Left ventricle myocardium superior (tissue), 1 donor: ENCODE results near the gene MTM1. TPM values are rescaled to one million over a fixed set of nuclear protein-coding genes. Genes with fewer than 3 reads are reported as not detected.

Experiments used
- ATAC-seq: fragments of 200-7000 bp; cut with Tn5 transposase; one replicate; pipeline ENCODE4 v1.9.1; 2020; ENCODE audit warnings: mild to moderate bottlenecking, moderate library complexity
- DNase-seq: peaks from one replicate; pipeline ENCODE4 v3.0.0-alpha.2; 2020
- intact Hi-C: fragments of 100-400 bp; cut with micrococcal nuclease; formaldehyde crosslinking; loops from one replicate; pipeline ENCODE4 v1.11.0; 2022
- total RNA-seq: library from RNA; stranded (reverse); fragmentation: NEBNext Ultra II Directional; extraction: Animal tissue kit (Norgen Biotek cat#: 25700); gene quantifications from one replicate; pipeline ENCODE4 v1.2.1, GENCODE V29; 2021
- donor health status: DM: no; HTN: yes; CAD: no; lungs with severe emphysema.

Gene MTM1
- total RNA-seq, 1 donor from 2014 or later = 14.6 TPM

DNA sequence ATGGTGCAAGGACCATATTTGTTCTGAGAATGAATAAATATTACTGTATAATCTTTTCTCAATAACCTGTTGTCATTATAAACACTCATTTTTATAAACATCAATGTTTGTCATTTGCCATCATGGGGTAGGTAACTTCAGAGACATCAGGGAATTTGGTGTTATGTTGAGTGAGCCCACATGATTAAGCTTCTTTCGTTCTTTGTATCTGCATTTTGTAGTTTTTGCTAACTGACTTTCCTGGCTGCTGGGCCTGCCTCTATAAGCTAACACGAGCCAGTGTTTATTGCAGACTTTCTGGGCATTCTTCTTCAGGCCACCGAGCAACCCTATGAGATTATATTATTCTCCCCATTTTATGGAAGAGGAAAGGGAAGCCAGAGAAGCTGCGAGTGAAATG is 76.0 kb downstream of the MTM1 start:
- intact Hi-C loops = no loop called here
- ATAC-seq (no peak), DNase-seq (no peak)

DNA sequence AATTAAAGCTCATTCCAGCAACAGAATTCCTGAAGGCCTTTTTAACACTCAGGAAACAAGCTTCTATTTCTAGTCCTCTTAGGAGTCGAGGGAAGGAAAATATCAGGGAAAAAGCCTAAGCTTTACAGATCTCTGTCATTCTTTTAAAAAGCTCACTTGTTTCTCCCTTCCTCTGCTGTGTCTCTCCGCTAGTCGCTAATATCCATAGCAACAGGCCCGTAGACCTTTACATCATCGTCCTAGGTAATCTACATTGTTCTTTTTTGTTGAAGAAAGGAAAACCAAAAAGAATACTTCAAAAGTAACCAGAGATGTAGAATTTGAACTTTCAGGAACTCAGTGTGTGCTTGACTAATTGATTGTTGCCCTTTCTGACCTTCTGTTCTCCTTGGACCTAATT is 78.9 kb downstream of the MTM1 start:
- no peak for DNase-seq
- intact Hi-C loops = no loop called here
- no peak for ATAC-seq

DNA sequence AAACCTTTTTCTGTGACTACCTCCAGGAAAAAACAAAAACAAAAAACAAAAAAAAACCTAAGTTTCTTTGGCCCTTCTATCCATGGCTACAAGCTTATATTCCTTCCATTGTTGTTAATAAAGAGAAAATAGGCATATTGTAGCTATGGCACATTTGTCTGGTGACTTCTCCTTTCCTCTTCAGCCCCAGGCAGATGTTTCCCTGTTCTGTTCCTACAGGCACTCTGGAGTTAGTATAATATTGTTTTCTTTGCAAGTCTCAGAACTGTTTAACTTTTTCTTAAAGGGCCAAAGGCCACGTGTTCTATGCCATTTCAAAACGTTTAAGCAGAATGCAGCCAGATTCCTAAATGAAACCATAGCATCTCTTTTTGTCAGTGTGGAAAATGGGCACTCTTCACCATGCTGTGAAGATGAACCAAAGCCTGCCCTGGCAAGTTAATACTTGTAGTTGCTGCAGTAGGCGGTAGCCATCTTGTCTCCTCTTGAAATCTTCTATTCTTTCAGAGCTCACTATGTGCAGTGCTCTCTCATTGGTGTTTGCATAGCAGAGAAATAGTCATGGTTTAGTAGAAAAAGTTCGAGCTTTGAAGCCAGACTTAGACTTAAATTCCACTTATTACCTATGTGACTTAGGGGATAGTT is 80.0 kb downstream of the MTM1 start:
- DNase-seq = no peak
- intact Hi-C loops = no loop called here
- no peak for ATAC-seq

DNA sequence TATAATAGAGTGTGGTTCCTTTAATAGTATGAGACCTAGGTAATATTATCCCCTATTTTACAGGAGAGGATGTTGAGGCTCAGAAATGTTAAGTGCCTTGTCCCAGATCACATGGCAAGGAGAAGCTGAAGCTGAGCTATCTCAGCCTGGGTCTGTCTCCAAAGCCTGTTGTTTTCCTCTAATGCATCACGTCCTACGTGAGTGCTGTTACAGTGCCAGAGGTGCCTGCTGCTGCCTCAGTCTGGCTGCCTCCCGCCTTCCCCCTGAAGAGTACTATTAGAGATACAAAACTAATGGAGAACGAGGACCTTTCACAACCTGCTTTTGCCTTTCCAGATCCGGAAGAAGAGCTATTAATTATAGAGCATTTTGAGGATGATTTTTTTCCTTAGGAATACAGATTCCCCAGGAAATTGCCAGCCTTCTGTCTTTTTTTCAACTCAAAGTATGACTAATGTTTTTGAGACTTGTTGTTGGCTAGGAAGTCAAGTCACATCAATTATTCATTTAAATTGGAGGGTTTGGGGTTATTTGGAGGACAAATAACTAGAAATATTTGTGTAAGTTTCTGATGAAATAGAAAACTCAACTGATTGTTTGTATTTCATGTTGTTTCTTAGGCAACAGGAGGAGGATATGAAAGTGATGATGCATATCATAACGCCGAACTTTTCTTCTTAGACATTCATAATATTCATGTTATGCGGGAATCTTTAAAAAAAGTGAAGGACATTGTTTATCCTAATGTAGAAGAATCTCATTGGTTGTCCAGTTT is 80.9 kb downstream of the MTM1 start:
- intact Hi-C loops = no loop called here
- ATAC-seq (peak; percentile 66), DNase-seq (peak; percentile 42)

DNA sequence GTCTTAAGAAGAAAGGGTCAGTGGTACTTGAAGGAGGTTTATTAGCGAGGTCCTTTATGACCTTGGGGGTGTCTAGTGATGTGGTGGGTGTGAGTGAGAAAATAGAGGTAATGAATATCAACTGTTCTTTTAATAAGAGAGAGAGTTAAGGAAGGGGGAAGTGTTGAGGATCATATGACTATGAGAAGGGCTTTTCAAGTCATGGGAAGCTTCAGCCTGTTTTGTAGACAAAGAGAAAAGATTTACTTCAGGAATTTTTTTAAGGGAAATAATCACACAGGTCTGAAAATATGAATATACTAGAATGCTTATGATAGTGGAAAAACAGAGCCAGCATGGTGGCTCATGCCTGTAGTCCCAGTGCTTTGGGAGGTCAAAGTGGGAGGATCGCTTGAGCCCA is 83.5 kb downstream of the MTM1 start:
- intact Hi-C loops = no loop called here
- ATAC-seq (no peak), DNase-seq (no peak)

DNA sequence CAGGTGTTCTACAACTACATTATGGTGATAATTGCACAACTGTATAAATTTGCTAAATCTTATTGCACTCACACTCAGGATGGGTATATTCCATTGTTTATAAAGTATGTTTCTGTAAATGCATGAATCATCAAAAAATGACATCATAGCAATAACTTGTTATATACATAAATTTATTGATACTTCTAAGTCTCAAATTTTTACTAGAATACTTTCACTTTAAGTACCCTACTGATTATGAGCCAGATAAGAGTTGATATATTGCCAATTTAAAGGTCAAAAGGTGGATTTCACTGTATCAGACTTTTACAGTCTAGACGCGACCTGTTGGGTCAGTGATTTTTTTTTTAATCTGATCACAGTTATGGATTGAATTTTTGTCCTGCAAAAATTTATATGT is 87.4 kb downstream of the MTM1 start:
- intact Hi-C loops = no loop called here
- DNase-seq (no peak), ATAC-seq (no peak)

DNA sequence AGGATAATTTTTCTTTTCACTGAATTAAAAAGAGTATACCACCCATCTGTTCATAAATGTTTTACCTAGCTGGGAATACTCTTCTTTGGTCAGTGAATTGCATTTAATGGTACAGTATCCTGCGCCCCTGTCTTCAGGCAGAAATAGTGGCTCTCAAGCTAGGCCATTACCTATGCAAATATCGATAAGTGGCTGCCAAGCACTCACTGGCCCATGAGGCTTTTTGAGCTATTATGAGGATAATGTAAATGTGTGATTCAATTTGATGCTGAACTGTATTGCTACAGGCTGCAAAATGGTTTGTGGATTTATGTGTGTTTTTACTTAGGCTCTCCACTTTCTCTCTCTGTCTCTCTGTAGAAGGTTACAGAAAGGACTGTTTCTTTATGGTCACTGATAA is 94.7 kb downstream of the MTM1 start:
- no peak for DNase-seq
- no peak for ATAC-seq
- intact Hi-C loops = no loop called here

DNA sequence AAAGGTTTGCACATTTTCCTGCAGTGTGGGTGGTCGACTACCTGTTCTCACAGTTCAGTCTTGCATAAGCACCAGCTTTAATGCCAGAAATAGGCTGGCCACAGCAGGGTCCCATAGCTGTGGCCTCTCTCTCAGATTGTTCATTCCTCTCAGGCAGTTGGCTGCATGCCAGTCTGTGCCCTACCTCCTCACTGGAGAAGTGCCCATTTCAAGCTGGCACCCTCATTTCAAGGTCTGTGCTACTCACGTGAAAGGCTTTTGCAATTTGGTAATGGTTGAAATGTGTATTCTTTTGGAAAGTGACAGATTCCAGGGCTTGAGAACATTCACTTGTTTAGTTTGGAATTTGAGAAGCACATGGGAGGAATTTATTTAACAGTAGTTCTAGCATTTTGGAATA is 95.9 kb downstream of the MTM1 start:
- DNase-seq (peak; percentile 66), ATAC-seq (peak; percentile 81)
- intact Hi-C loops = no loop called here

DNA sequence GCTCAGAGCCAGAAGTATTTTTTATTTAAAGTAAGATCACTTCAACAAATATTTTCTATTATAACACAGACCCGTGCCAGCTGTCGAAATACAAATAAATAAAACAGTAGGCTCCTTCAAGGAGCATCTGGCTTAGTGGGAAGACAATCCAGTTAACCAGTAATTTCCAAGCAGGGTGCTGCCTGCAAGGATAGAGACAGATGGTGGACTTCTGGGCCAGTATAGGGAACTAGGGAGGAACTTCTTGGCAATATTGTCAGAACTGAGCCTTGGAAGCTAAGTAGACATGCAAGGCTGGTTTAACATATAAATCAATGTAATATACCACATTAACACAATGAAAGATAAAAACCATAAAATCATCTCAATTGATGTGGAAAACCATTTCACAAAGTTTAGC is 107.8 kb downstream of the MTM1 start:
- ATAC-seq = no peak
- DNase-seq = no peak
- intact Hi-C loops = no loop called here

DNA sequence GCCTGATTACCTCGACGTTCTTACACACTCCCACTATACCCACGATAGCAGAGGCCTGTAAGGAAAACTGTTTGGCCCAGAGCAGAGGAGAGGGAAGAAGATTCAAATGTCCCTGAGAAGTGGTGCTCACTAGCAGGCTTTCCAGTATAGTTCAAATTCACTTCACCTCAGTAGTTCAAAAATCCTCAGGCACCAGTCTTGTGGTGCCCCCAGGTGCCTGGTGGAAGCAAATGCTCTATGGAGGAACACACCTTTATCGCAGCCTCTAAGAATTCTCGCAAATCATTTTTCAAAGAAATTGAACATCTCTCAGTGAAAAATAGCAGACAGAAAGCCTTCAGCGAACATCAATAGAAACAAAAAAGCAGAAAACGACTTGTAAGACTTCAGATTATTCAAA is 112.6 kb downstream of the MTM1 start:
- intact Hi-C loops = no loop called here
- ATAC-seq = peak; percentile 68
- no peak for DNase-seq

DNA sequence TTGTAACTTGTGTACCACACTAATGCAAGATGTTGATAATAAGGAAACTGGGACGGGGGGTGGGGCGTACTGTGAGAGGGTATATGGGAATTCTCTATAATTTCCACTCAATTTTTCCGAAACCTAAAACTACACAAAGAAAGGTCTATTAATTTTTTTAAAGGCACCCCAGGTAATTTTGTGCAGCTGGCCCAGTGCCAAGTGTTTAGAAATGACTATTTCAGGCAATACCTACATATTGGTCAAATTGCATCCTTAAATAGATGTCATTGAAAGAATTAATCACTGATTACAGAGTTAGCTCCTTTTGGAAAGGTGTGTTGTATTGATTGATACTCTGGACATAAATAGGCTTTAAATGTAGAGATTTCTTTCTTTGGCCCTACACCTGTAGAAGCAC is 114.7 kb downstream of the MTM1 start:
- intact Hi-C loops = no loop called here
- DNase-seq = no peak
- ATAC-seq = no peak

DNA sequence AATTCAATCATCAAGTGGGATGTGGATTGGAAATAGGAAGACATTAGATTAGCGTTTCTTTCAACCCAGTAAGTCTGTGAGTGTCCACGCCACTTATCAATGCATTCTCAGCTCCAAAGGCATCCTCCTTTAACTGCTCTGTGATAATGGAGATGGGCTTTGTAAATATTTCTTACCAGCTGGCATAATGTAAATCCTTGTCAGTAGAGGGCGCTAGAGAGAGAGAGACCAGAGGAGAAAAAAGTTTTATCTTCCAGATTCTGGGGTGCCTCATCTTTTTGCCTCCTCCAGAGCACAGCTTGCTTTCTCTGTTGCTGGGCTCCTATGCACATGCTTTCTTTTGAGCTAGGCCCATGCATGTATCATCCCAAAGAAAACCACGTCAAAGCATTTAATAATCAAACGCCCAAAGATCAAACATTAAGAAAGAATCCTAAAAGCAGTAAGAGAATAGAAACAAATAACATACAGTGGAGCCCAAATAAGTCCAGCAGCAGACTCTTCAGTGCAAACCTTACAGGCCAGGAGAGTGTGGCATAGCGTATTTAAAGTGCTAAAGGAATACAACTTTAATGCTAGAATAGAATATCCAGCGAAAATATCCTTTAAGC is 115.2 kb downstream of the MTM1 start:
- DNase-seq (no peak), ATAC-seq (no peak)
- intact Hi-C loops = no loop called here

DNA sequence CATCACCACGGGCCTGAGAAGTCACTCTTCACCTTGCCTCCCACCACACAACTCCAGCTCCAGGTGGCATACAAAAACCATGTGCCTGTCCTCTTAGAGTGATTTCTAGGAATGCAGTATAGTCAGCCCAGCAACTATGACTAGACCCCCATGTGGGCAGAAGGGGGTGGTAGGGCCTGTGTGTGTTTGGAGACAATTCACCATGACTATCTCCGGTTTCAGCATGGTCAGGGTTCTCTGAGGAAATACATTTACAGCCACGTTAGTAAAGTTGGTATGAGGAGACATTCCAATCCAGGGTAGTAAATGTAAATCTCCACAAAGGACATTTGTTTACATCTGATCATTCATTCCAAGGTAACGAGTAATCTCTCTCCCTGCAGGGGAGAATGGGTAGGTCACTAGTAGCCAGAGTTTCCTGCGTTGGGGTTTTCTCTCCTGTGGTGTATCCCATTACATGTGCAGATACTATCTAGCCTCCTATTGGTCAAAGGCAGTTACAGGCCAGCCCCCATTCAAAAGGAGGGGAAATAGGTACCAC is 120.6 kb downstream of the MTM1 start:
- ATAC-seq (no peak), DNase-seq (no peak)
- intact Hi-C loops = no loop called here

DNA sequence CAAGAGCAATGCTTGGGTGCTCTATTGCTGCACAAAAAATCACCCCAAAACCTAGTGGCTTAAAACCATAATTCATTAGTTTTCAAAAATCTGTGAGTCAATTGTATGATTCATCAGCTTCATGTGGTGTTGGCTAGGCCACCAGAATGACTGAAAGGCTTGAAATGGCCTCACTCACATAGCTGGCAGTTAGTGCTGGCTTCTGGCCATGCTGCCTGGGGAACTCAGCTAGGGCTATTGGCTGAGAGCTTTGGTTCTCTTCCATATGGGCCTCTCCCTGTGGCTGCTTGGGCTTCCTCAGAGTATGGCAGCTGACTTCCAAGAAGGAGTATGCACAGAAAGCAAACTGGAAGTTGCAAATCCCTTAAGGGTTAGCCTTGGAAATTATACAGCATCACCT is 121.7 kb downstream of the MTM1 start:
- intact Hi-C loops = no loop called here
- ATAC-seq (no peak), DNase-seq (no peak)

DNA sequence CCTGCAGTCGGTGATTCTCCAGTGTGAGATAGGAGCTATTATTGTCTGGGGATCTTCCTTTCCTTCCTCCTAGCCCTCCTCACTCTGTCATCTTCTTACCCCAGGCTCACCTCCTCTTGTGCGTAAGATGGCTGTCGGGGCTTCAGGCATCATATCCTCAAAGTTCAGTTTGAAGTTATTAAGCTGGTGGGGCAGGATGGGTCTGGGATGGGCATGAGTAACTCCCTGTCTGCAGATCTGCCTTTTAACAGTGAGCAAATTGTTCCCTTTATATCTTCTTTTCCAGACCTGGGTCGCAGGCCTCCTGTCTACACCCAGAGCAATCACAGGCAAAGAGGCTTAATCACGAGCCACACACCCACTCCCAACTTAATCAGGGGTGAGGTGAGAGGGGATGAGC is 123.9 kb downstream of the MTM1 start:
- intact Hi-C loops = no loop called here
- no peak for ATAC-seq
- DNase-seq = no peak

DNA sequence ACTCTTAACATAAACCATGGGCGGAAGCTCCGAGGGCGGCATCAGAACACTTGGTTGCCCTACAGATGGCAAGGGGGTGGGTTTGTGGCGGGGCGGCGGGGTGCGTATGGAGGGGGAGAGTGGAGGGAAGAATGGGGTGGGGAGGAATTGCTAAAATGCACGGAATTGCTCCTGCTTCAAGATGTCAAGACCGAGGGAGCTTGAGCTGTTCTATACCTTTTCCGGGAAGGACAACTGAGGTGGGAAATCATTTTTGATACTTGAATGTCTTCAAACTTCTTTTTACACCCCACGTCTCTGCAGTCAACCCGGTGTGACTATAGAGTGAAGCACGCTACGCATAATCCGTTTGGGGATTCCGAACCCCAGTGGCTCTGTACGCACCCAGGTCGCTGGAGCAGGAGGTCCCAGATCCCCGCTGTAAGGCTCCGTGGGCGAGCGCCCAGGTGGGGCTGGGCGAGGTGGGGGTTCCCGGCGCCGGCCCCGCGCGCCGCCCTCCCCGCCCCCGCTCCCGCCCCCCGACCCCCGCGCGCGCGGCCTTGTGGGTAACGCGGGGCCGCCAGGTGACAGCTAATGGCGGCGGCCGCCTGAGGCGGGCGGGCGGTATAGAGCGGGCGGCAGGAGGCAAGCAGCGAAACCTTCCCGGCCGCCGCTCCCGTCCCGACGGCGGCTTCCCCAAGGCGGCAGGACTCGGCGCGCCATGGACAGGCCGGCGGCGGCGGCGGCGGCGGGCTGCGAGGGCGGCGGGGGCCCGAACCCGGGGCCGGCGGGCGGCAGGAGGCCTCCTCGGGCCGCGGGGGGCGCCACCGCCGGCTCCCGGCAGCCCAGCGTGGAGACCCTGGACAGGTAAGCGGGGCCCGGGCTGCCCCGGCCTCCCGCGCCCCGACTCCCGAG is 124.7 kb downstream of the MTM1 start, which contains the start of gene MTMR1:
Gene MTMR1, plus strand, starts transcription at position 566 of the 894 bp plus-strand sequence. Its CDS starts 135 bp downstream, at position 701.
- intact Hi-C loops = no loop called here

DNA sequence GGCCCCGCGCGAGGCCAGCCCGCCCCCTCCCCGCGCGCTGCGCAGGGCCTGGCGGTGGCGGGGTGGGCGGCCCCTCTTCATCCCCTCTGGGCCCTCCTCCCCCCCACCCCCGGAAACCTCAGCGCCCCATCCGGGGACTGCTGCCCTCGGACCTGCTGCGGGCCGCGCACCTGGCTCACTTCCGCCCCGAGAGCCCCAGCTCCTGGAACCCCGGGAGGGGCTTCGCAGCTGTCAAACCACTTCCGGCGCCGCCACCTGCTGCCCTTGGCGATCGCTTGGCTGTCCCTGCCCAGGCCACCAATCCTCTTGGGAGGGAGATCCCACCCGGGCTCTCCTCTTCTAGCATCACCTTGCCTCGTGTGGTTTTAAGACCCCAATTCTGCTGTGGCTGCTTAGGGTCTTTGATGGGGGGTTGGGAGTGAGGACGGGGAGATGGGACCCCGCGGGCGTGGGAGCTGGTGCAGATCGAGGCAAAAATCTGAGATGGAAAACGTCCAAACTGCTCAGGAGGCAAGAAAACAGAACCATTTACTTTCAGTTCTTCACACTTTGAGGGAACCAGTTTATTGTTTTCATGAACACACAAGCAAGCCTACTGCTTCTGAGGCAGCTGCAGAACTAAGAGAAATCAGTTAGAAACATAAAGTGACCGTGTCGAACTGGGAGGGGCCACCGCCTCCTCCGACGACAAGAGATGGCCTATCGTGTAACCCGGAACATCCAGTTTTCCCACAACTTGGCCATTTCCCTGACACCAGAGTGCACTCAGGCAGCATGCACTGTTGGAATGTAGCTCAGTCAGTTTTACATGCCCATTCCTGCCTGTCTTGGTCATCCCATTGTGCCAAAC is 125.5 kb downstream of the MTM1 start:
- intact Hi-C loops = no loop called here
- ATAC-seq (peak; percentile 51), DNase-seq (peak; percentile 56)

More for the DNA sequence above, 124.7 kb downstream of the MTM1 start, which contains the start of gene MTMR1:
- DNase-seq (peak; percentile 57), ATAC-seq (peak; percentile 88)

DNA sequence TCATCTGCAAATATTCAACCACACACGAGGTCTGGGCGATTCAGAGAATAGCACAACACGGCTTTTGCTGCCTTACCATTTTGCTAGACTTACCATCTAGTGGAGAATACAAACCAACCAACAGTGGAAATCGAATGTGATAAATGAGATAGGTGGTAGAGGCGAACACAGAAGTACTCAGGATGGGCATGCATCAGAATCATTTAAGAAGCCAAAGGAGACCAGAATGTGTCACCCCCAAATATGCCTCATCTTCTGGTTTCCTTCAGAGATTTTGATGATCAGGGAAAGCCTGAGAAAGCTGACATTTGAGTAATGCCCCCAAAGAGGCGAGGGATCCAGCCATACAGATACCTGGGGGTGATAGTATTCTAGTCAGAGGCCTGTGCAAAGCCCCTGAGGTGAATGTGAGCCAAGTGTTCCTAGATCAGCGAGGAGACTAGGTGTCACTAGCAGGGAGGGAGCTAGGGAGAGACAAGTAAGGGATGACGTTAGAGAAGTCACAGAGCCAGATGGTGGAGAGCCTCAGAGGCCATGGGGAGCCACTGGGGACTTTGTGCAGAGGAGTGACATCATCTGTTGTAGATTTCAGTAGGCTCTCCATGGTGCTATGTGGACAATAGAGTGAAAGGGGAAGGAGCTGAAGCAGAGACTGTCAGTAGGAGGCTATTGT is 126.5 kb downstream of the MTM1 start:
- DNase-seq = no peak
- intact Hi-C loops = no loop called here
- peak; percentile 20 for ATAC-seq
